Body of pancreas (tissue), 4 donors: Measurements from ENCODE around the gene IDI1.
"Not testable (repeated sequence)": the region's sequence is repeated elsewhere in the genome, so short reads cannot be mapped to it uniquely, and the experiment has no call there.

Source experiments
- POLR2A ChIP-seq, 3 donors: fragments of 450-650 bp; IDR thresholded peaks; one replicate each; pipeline ENCODE4 v1.6.1; 2016; ENCODE audit warnings: antibody characterized with exemption in 3 of 3, mild to moderate bottlenecking in 2 of 3
- TF ChIP-seq, protein P1 (sequence below), 7 experiments: fragments of 450-650 bp in 4 of 7; fragments of 200-600 bp in 3 of 7; sonication (generic) in 3 of 7; IDR thresholded peaks; one replicate each; pipeline ENCODE4 v1.5.1; 2016 to 2019; ENCODE audit warnings: antibody characterized with exemption in 7 of 7

GRCh38 chr10:1066734-1067133, 17.8 kb upstream of the IDI1 start:
- not testable (repeated sequence) for TF ChIP-seq POLR2A (IDR thresholded peaks at IDR 0.05)
- TF ChIP-seq, protein P1, sequence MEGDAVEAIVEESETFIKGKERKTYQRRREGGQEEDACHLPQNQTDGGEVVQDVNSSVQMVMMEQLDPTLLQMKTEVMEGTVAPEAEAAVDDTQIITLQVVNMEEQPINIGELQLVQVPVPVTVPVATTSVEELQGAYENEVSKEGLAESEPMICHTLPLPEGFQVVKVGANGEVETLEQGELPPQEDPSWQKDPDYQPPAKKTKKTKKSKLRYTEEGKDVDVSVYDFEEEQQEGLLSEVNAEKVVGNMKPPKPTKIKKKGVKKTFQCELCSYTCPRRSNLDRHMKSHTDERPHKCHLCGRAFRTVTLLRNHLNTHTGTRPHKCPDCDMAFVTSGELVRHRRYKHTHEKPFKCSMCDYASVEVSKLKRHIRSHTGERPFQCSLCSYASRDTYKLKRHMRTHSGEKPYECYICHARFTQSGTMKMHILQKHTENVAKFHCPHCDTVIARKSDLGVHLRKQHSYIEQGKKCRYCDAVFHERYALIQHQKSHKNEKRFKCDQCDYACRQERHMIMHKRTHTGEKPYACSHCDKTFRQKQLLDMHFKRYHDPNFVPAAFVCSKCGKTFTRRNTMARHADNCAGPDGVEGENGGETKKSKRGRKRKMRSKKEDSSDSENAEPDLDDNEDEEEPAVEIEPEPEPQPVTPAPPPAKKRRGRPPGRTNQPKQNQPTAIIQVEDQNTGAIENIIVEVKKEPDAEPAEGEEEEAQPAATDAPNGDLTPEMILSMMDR (IDR thresholded peaks at IDR 0.05), result not testable (repeated sequence)
